ENCODE measurements around the gene C8B. TPM values are rescaled to one million over a fixed set of nuclear protein-coding genes. Genes with fewer than 3 reads are reported as not detected.
A peak's percentile ranks its signal among the peaks of the same experiment; 100 is the strongest.

The C8B gene
- total RNA-seq, result not detected
- long read RNA-seq, result 0 reads

DNA sequence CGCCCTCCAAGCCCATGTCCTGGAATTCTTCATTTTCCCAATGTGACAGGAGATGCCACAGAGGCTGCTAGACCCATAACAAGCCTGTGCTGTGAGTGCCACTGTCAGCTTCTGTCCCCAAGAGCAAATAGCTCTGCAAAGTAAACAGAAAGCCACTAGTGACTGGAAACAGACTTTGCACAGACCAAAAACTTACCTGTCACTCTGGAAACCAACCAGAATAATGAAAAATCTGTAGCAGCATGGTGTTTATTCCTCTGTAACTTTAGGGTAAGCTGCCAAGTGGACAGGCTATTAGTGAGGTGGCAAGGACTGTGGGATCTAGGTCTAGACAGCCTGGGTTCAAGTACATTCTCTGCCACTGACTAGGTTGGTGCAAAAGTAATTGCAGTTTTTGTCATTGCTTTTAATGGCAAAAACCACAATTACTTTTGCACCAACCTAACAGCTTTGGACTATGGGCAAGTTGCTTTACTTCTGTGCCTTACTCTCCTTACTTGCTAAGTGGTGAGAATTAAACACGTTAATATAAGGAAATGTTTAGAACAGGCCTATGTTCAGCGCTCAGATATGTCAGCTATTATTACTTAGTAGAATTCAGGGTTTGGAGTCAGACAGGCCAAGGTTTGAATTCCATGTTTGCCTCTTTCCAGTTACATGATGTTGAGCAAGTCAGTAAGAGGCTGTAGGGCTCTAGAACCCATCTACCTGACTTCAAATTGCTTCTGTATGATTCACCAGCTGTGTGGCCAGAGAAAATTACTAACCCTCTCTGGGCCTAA lies at the start of gene C8B:
Gene C8B, minus strand, starts transcription at position 100 of the 782 bp plus-strand sequence. Its CDS starts 67 bp downstream, at position 33.
- DNase-seq, result no peak
- intact Hi-C loops (cut with DNase I), result no loop called here
- ATAC-seq, result no peak

GRCh38 chr1:57015071-57015470 lies 49.3 kb upstream of the C8B start:
- ATAC-seq (no peak), DNase-seq (no peak)
- intact Hi-C loops (cut with DNase I), result no loop called here

DNA sequence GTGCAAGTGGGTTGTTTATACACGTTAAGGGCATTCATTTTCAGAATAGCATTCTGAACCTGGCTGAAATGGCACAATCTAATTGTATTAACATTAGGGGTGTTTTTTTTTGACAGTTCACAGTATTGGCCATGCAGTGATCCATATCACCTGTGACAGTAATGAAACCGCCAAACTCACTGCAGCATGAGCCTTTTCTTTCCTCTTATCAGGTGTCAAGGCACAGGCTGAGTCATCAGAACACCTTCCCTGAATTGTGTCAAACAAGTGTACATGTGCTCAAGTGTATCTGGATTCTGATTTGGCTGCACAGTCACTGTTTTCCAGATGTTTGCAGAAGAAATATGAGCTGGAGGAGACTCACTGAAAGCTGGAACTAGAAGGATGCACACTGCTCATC lies 47.7 kb upstream of the C8B start:
- ATAC-seq (no peak), DNase-seq (no peak)
- intact Hi-C loops (cut with DNase I), result no loop called here

- no peak for DNase-seq
- ATAC-seq, result peak in 1 of 2 donors; percentile 53
- intact Hi-C loops (cut with DNase I), result no loop called here
Measured at GRCh38 chr1:57012315-57012714, 46.5 kb upstream of the C8B start.

DNA sequence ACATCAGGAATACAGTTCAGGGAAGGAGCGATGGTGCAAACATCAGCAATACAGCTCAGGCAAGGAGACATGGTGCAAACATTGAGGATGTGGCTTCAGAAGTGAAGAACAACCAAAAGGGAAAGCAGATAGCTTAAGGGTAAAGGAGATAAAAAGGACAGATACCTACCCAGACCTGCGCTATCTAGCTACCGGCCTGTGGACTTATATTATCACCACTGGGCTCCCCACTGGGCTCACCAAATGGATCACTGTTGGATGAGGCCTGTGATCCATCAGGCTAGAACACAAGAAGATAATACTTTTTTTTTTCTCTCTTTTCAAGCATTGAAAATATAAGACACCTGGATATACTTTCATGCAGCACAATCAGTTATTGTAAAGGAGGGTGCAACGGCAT lies 44.7 kb upstream of the C8B start:
- intact Hi-C loops (cut with DNase I), result no loop called here
- DNase-seq, result no peak
- ATAC-seq, result no peak

GRCh38 chr1:57007948-57008347 lies 42.1 kb upstream of the C8B start:
- intact Hi-C loops (cut with DNase I), result no loop called here
- ATAC-seq (peak; percentile 53 to 77), DNase-seq (no peak)

GRCh38 chr1:57007472-57007871 lies 41.7 kb upstream of the C8B start:
- intact Hi-C loops (cut with DNase I), result no loop called here
- no peak for DNase-seq
- no peak for ATAC-seq

DNA sequence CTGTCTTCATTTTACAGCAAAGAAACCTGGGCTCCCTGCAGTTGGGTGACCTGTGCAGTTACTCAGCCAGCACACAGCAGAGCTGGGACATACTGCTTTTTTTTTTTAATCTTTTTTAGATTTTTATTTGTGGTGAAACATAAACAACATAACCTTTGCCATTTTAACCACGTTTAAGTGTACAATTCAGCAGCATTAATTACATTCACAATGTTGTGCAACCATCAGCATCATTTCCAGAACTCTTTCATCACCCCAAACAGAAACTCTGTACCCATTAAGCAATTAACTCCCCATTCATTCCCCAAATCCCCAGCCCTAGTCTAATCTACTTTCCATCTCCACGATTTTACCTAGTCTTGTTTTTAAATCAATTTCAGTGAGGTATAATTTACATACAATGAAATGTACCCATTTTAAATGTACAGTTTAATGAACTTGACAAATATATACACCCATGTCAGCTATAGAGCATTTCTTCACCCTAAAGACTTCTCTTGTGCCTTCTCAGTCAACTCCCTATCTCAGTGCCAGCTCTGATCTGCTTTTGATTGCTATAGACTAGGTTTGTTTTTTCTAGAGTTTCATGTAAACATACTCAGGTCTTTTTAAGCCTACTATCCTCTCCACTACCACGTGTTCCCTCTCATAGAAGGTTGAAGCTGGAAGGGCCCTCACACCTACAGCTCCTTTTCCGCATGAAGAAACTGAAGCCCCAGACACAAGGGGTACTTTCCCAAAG lies 37.8 kb upstream of the C8B start:
- ATAC-seq (no peak), DNase-seq (no peak)
- intact Hi-C loops (cut with DNase I), result no loop called here

DNA sequence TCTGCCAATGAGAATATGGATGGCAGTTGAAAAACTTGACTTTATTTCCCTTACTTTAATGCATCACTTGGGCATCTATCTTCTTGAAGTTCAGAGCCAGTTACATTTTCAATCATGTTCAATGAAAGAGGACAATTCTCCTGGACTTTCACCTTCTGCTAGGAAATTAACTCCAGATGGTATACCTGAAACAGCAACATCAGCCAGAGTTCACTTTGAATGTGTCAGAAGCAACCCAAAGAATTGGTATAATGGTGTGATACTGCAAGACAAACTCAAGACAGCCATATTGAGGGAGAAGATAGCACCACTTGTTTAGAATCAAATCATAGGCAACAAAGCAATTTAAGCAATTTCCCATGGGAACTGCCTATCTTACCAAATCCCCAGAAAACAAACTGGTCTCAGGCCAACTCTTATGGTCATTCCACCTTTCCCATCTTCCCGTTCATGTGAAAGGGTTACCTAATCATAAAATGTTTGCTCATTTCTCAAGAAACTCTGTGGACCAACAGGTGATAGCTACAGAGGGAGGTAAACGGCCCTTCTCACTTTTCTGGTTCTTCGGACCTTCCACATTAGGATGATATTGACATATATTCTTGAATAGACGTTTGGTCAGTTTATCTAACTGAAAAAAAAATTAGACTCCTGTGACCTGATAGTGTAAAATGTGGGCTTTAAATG lies 29.7 kb upstream of the C8B start:
- intact Hi-C loops (cut with DNase I), result no loop called here
- DNase-seq, result no peak
- no peak for ATAC-seq

- DNase-seq (no peak), ATAC-seq (no peak)
- intact Hi-C loops (cut with DNase I), result no loop called here
Measured at GRCh38 chr1:56993475-56993874, 27.7 kb upstream of the C8B start.

DNA sequence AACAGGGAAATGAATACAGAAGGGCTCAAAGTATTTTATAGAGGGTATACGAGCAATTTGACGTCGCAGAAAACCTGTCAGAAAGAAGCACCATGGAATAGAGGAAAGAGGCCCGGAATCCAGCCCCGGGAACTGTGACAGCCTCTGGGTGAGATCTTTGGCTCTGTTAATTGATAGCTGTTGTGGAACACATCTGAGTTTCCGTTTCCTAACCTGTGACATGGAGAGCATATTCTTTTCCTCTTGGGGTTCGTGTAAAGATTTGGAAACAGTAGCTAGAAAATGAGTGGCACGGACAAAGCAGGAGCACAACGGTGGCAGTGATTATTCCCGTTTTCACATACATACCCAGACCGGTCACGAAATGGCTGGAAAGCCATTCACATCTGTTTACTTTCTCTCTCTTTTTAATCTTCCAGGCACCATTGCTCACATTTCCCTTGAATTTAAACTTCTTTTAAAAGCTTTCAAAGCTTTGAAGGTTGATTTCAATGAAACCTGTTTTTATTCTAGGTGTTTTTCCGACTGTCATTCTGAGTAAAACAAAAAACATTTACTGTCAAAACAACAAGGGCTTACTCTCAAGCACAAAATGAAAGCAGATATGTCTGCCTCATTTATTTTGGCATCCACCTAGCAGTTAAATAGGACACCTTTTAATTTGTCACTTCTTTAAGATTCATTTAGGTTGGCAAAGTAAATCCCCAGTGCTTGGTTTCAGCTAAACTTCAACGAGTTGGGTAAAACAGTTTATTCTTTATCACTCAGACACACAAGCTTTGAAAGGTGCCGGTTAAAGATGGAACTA lies 26.7 kb upstream of the C8B start:
- DNase-seq (no peak), ATAC-seq (no peak)
- intact Hi-C loops (cut with DNase I), result no loop called here

- intact Hi-C loops (cut with DNase I), result no loop called here
- no peak for DNase-seq
- no peak for ATAC-seq
Measured at GRCh38 chr1:56991576-56991975, 25.8 kb upstream of the C8B start.

GRCh38 chr1:56986397-56986796 lies 20.6 kb upstream of the C8B start:
- intact Hi-C loops (cut with DNase I), result no loop called here
- no peak for DNase-seq
- ATAC-seq, result no peak

GRCh38 chr1:56985857-56986256 lies 20.0 kb upstream of the C8B start:
- DNase-seq, result no peak
- intact Hi-C loops (cut with DNase I), result no loop called here
- ATAC-seq, result no peak

DNA sequence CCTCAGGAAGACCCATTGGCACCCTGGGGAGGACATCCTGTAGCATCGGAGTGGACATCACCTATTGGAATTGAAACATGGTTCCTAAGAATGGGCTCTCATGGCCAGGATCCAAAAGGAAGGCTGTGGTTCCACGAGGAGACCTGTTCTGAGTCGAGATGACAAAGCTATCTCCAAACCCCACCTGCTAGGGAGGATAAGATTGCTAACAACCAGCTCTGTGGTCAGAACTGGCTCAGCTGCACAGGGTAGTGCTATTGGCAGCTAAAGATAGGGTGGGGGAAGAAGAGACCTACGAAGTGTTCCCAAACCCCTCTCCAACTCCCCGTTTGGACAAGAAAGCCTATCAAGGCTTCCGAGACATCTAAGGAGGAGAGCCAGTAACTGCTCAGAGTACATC lies 17.7 kb upstream of the C8B start:
- ATAC-seq (no peak), DNase-seq (no peak)
- intact Hi-C loops (cut with DNase I), result no loop called here

- intact Hi-C loops (cut with DNase I), result loop anchor here in 1 of 2 donors (5.0 kb wide), 1 partner anchor 143 kb away; no protein-coding TSS in a partner anchor
- DNase-seq (no peak), ATAC-seq (no peak)
Measured at GRCh38 chr1:56979986-56980755, 14.4 kb upstream of the C8B start.

DNA sequence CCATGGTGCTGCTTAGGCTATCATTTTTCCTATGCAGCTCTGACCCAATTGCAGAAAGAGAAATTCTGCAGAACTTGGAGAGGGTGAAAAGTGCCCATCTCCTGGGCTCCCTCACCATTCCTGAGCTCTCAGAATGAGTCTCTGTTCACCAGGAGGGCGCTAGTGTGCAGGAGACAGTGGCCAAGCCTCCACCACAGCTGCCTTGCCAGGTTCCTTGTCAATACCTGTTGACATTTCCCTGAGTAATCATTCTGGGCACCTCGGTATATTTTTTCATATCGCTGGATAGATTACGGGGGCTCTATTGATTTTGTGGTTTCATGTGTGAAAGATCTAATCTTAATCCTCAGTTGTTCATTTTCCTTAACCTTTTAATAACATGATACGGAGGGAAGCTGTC lies 13.0 kb upstream of the C8B start:
- ATAC-seq, result no peak
- intact Hi-C loops (cut with DNase I), result loop anchor here in 1 of 2 donors (5.0 kb wide), 1 partner anchor 142 kb away; no protein-coding TSS in a partner anchor
- DNase-seq, result no peak

- DNase-seq (no peak), ATAC-seq (no peak)
- intact Hi-C loops (cut with DNase I), result loop anchor here in 1 of 2 donors (5.0 kb wide), 1 partner anchor 141 kb away; no protein-coding TSS in a partner anchor
Measured at GRCh38 chr1:56977910-56978309, 12.1 kb upstream of the C8B start.

Measured in left cardiac atrium (tissue), 4 donors.